Breast epithelium (tissue), 4 donors: ENCODE data around the gene DPYSL3. TPM values are rescaled to one million over a fixed set of nuclear protein-coding genes. Genes with fewer than 3 reads are reported as not detected.

Experiments used
- DNase-seq, 2 donors: peaks; one replicate each; pipeline ENCODE4 v3.0.0-alpha.2; 2019; ENCODE audit warnings: low spot score in 2 of 2
- H3K27ac ChIP-seq, 2 donors: fragments of 200-600 bp; sonication (generic) in 1 of 2; one replicate each; pipeline ENCODE4 v1.5.1; 2016 to 2019; ENCODE audit warnings: mild to moderate bottlenecking in 1 of 2
- H3K27me3 ChIP-seq, 2 donors: fragments of 200-600 bp; sonication (generic) in 1 of 2; one replicate each; pipeline versions ENCODE4 v1.5.1 to v1.6.0; 2017 to 2019; ENCODE audit warnings: control low read depth in 1 of 2, mild to moderate bottlenecking in 1 of 2
- H3K36me3 ChIP-seq: fragments of 200-600 bp; one replicate; pipeline ENCODE4 v1.5.1; 2019
- H3K4me1 ChIP-seq, 2 donors: fragments of 200-600 bp; sonication (generic); one replicate each; pipeline ENCODE4 v1.5.1; 2016 to 2019; ENCODE audit warnings: control low read depth in 1 of 2
- H3K4me3 ChIP-seq, 3 donors: fragments of 200-600 bp; sonication (generic); 1 replicate in 2 of 3; 2 replicates in 1 of 3; pipeline ENCODE4 v1.5.1; 2016 to 2019; ENCODE audit warnings: mild to moderate bottlenecking in 3 of 3, moderate library complexity in 2 of 3
- H3K9me3 ChIP-seq, 2 donors: fragments of 200-600 bp; sonication (generic) in 1 of 2; one replicate each; pipeline ENCODE4 v1.5.1; 2016 to 2019; ENCODE audit warnings: control low read depth in 1 of 2
- CTCF ChIP-seq, 3 donors: fragments of 450-650 bp; IDR thresholded peaks; one replicate each; pipeline ENCODE4 v1.5.1; 2016 to 2017; ENCODE audit warnings: antibody characterized with exemption in 3 of 3, mild to moderate bottlenecking in 3 of 3, moderate library complexity in 3 of 3
- POLR2A ChIP-seq: fragments of 450-650 bp; IDR thresholded peaks from one replicate; pipeline ENCODE4 v1.6.1; 2016; ENCODE audit warnings: antibody characterized with exemption, mild to moderate bottlenecking, moderate library complexity
- POLR2AphosphoS5 ChIP-seq, 3 donors: sonication (generic); formaldehyde crosslinking; IDR thresholded peaks; one replicate each; pipeline ENCODE4 v1.6.1; 2017; ENCODE audit warnings: antibody characterized with exemption in 3 of 3
- intact Hi-C: fragments of 100-400 bp; cut with DNase I; formaldehyde crosslinking; loops from one replicate; pipeline ENCODE4 v1.15.1; 2023; ENCODE audit warnings: low total_unique reads
- total RNA-seq, 3 donors: library from RNA; depleted of rRNA; stranded (reverse); fragments of >200 nt; gene quantifications; one replicate each; pipeline ENCODE4 v1.1.0, GENCODE V29; 2016

Gene DPYSL3
- total RNA-seq, 3 donors from 2014 or later = 34.4 to 73.1 (median 34.7) TPM

- intact Hi-C loops = no loop called here
- Histone ChIP-seq H3K36me3 (no peaks in the 10 kb centered on the region), H3K9me3 (no peaks in the 10 kb centered on the region), H3K4me1 (peaks cover 0 to 2% of the 10 kb centered on the region in 2 donors), H3K4me3 (no peak overlapping the region), H3K27me3 (no peaks in the 10 kb centered on the region), H3K27ac (no peak overlapping the region)
- no peak for DNase-seq
- TF ChIP-seq CTCF (IDR thresholded peaks at IDR 0.05) (no peak), POLR2A (no peak), POLR2AphosphoS5 (IDR thresholded peaks at IDR 0.05) (no peak)
Observed at GRCh38 chr5:147450606-147451005, 59.3 kb downstream of the DPYSL3 start.

GRCh38 chr5:147448766-147449165, 61.1 kb downstream of the DPYSL3 start:
- H3K4me3 ChIP-seq = no peak overlapping the region
- H3K36me3 ChIP-seq = no peaks in the 10 kb centered on the region
- no peak for TF ChIP-seq POLR2AphosphoS5 (IDR thresholded peaks at IDR 0.05)
- TF ChIP-seq POLR2A = no peak
- no peak for TF ChIP-seq CTCF (IDR thresholded peaks at IDR 0.05)
- H3K27me3 ChIP-seq = no peaks in the 10 kb centered on the region
- no peak for DNase-seq
- intact Hi-C loops = no loop called here
- H3K4me1 ChIP-seq = peaks cover 0 to 2% of the 10 kb centered on the region in 2 donors
- H3K27ac ChIP-seq = peak overlapping the region in 1 of 2 donors; percentile 11
- no peaks in the 10 kb centered on the region for H3K9me3 ChIP-seq

GRCh38 chr5:147446523-147446922, 63.3 kb downstream of the DPYSL3 start:
- no peaks in the 10 kb centered on the region for H3K4me1 ChIP-seq

GRCh38 chr5:147445917-147446316, 64.0 kb downstream of the DPYSL3 start:
- no peak for TF ChIP-seq POLR2A
- TF ChIP-seq CTCF (IDR thresholded peaks at IDR 0.05) = no peak
- TF ChIP-seq POLR2AphosphoS5 (IDR thresholded peaks at IDR 0.05) = no peak
- Histone ChIP-seq H3K36me3 (no peaks in the 10 kb centered on the region), H3K9me3 (no peaks in the 10 kb centered on the region), H3K4me3 (no peak overlapping the region), H3K27ac (peak overlapping the region; percentile 69 to 84), H3K27me3 (no peaks in the 10 kb centered on the region), H3K4me1 (no peaks in the 10 kb centered on the region)
- DNase-seq = no peak
- intact Hi-C loops = no loop called here

More at GRCh38 chr5:147446523-147446922, 63.3 kb downstream of the DPYSL3 start:
- no peaks in the 10 kb centered on the region for H3K27me3 ChIP-seq
- H3K4me3 ChIP-seq = no peak overlapping the region
- intact Hi-C loops = no loop called here
- H3K36me3 ChIP-seq = no peaks in the 10 kb centered on the region
- H3K9me3 ChIP-seq = no peaks in the 10 kb centered on the region
- H3K27ac ChIP-seq = peak overlapping the region; percentile 69 to 84
- no peak for TF ChIP-seq POLR2A
- peak in 1 of 3 donors; percentile 16 for TF ChIP-seq POLR2AphosphoS5 (IDR thresholded peaks at IDR 0.05)
- DNase-seq = no peak

- Histone ChIP-seq H3K4me1 (no peaks in the 10 kb centered on the region), H3K27ac (peak overlapping the region; percentile 69 to 84), H3K4me3 (no peak overlapping the region), H3K27me3 (no peaks in the 10 kb centered on the region), H3K36me3 (no peaks in the 10 kb centered on the region), H3K9me3 (no peaks in the 10 kb centered on the region)
- DNase-seq = peak in 1 of 2 donors; percentile 45
- intact Hi-C loops = no loop called here
- TF ChIP-seq CTCF (IDR thresholded peaks at IDR 0.05) (no peak), POLR2AphosphoS5 (IDR thresholded peaks at IDR 0.05) (no peak), POLR2A (no peak)
Observed at GRCh38 chr5:147445090-147445489, 64.8 kb downstream of the DPYSL3 start.

- no peaks in the 10 kb centered on the region for H3K36me3 ChIP-seq
- H3K27me3 ChIP-seq = no peaks in the 10 kb centered on the region
- no peak for TF ChIP-seq CTCF (IDR thresholded peaks at IDR 0.05)
- no peak for TF ChIP-seq POLR2AphosphoS5 (IDR thresholded peaks at IDR 0.05)
- no peak for TF ChIP-seq POLR2A
- H3K27ac ChIP-seq = no peak overlapping the region
- H3K9me3 ChIP-seq = no peaks in the 10 kb centered on the region
- DNase-seq = no peak
- H3K4me1 ChIP-seq = no peaks in the 10 kb centered on the region
- intact Hi-C loops = no loop called here
- H3K4me3 ChIP-seq = no peak overlapping the region
Observed at GRCh38 chr5:147442224-147442623, 67.6 kb downstream of the DPYSL3 start.
